Measurements from ENCODE around the gene LUC7L3. TPM values are rescaled to one million over a fixed set of nuclear protein-coding genes. Genes with fewer than 3 reads are reported as not detected.

Gene LUC7L3
- total RNA-seq, 1 donor from 2014 or later: 13.7 TPM

- no peak overlapping the region for H3K4me3 ChIP-seq (ENCODE audit: low read depth, low read length)
- DNase-seq (ENCODE audit: low read depth): no peak
- FAIRE-seq: no peak
- H3K27me3 ChIP-seq (ENCODE audit: control insufficient read depth, insufficient read depth, low read length): no peaks in the 10 kb centered on the region
- TF ChIP-seq CTCF (IDR thresholded peaks at IDR 0.05; ENCODE audit: insufficient read depth, low read length, severe bottlenecking): no peak
- H3K36me3 ChIP-seq (ENCODE audit: control insufficient read depth, insufficient read depth, low read length): no peaks in the 10 kb centered on the region
Measured at GRCh38 chr17:50774225-50774803, 54.9 kb downstream of the LUC7L3 start.

- Histone ChIP-seq H3K36me3 (ENCODE audit: control insufficient read depth, insufficient read depth, low read length) (no peaks in the 10 kb centered on the region), H3K27me3 (ENCODE audit: control insufficient read depth, insufficient read depth, low read length) (no peaks in the 10 kb centered on the region), H3K4me3 (ENCODE audit: low read depth, low read length) (no peak overlapping the region)
- no peak for DNase-seq (ENCODE audit: low read depth)
- TF ChIP-seq CTCF (IDR thresholded peaks at IDR 0.05; ENCODE audit: insufficient read depth, low read length, severe bottlenecking): no peak
- peak; percentile 7 for FAIRE-seq
Measured at GRCh38 chr17:50775926-50776325, 56.5 kb downstream of the LUC7L3 start.

- no peak overlapping the region for H3K4me3 ChIP-seq (ENCODE audit: low read depth, low read length)
- TF ChIP-seq CTCF (IDR thresholded peaks at IDR 0.05; ENCODE audit: insufficient read depth, low read length, severe bottlenecking): no peak
- no peak for FAIRE-seq
- no peaks in the 10 kb centered on the region for H3K36me3 ChIP-seq (ENCODE audit: control insufficient read depth, insufficient read depth, low read length)
- no peaks in the 10 kb centered on the region for H3K27me3 ChIP-seq (ENCODE audit: control insufficient read depth, insufficient read depth, low read length)
- no peak for DNase-seq (ENCODE audit: low read depth)
Measured at GRCh38 chr17:50778471-50778870, 59.1 kb downstream of the LUC7L3 start.

- H3K4me3 ChIP-seq (ENCODE audit: low read depth, low read length): no peak overlapping the region
- no peak for TF ChIP-seq CTCF (IDR thresholded peaks at IDR 0.05; ENCODE audit: insufficient read depth, low read length, severe bottlenecking)
- no peaks in the 10 kb centered on the region for H3K36me3 ChIP-seq (ENCODE audit: control insufficient read depth, insufficient read depth, low read length)
- H3K27me3 ChIP-seq (ENCODE audit: control insufficient read depth, insufficient read depth, low read length): no peaks in the 10 kb centered on the region
- DNase-seq (ENCODE audit: low read depth) (no peak), FAIRE-seq (no peak)
Measured at GRCh38 chr17:50778988-50779387, 59.6 kb downstream of the LUC7L3 start.

GRCh38 chr17:50779747-50780353 lies 60.4 kb downstream of the LUC7L3 start:
- no peak overlapping the region for H3K4me3 ChIP-seq (ENCODE audit: low read depth, low read length)
- no peak for TF ChIP-seq CTCF (IDR thresholded peaks at IDR 0.05; ENCODE audit: insufficient read depth, low read length, severe bottlenecking)
- no peaks in the 10 kb centered on the region for H3K27me3 ChIP-seq (ENCODE audit: control insufficient read depth, insufficient read depth, low read length)
- DNase-seq (ENCODE audit: low read depth) (no peak), FAIRE-seq (no peak)
- H3K36me3 ChIP-seq (ENCODE audit: control insufficient read depth, insufficient read depth, low read length): no peaks in the 10 kb centered on the region

- TF ChIP-seq CTCF (IDR thresholded peaks at IDR 0.05; ENCODE audit: insufficient read depth, low read length, severe bottlenecking): no peak
- FAIRE-seq (no peak), DNase-seq (ENCODE audit: low read depth) (no peak)
- no peak overlapping the region for H3K4me3 ChIP-seq (ENCODE audit: low read depth, low read length)
- no peaks in the 10 kb centered on the region for H3K36me3 ChIP-seq (ENCODE audit: control insufficient read depth, insufficient read depth, low read length)
- no peaks in the 10 kb centered on the region for H3K27me3 ChIP-seq (ENCODE audit: control insufficient read depth, insufficient read depth, low read length)
Measured at GRCh38 chr17:50781167-50781566, 61.8 kb downstream of the LUC7L3 start.

All from bronchial epithelial cell (primary cell).